Amygdala (tissue), 56 donors: ENCODE results near the gene RCL1.
"Not testable (repeated sequence)": the region's sequence is repeated elsewhere in the genome, so short reads cannot be mapped to it uniquely, and the experiment has no call there.

Experiments used
- DNase-seq, 56 donors: peaks; one replicate each; lab custom pipeline; 2025; lab: John Stamatoyannopoulos, UW

RCL1 gene, protein sequence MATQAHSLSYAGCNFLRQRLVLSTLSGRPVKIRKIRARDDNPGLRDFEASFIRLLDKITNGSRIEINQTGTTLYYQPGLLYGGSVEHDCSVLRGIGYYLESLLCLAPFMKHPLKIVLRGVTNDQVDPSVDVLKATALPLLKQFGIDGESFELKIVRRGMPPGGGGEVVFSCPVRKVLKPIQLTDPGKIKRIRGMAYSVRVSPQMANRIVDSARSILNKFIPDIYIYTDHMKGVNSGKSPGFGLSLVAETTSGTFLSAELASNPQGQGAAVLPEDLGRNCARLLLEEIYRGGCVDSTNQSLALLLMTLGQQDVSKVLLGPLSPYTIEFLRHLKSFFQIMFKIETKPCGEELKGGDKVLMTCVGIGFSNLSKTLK

DNA sequence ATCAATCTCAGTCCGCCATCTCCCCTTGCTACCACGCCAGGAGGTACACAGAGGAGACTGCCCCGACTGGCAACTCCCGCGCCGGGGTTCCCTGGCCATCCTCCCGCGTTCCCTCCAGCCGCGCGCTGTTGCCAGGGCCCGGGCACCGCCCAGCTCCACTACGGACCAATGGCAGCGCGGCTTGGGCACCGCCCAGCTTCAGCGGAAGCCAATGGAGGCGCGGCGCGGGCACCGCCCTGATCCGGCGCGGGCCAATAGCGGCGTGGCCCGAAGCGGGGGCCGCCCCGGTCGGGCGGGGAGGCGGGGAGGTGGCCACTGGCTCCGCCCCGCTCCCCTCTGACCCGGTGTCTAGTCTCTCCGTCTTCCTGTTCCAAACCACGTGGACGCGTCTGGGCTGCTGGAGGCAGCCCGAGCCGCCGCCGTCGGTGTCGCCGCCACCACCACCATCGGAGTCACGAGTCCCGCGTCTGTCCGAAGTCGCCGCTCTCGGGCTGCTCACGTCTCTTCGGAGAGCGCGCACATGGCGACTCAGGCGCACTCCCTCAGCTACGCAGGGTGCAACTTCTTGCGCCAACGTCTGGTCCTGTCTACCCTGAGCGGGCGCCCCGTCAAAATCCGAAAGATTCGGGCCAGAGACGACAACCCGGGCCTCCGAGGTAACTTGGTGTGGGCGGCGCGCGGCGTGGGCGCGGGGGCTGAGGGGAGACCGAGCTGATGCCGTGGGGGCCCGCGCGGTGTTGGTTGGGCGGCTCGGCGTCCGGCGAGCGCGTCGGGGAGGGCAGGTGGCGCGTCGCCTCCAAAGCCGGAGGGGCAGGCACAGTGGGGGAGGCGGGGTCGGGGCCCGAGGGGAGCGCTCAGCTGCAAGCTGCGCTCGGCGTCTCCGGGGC is at the start of gene RCL1:
TSS of gene RCL1 (plus strand) at position 373 of the 887 bp plus-strand sequence. CDS start at position 521, 148 bp downstream.
- peak; percentile 76 to 99 (median 96) for DNase-seq

- peak in 1 of 56 donors; percentile 6 for DNase-seq
These were observed 49.4 kb upstream of the RCL1 start for GRCh38 chr9:4743131-4743875.

GRCh38 chr9:4746278-4747030 is 46.3 kb upstream of the RCL1 start:
- DNase-seq, result no peak

DNA sequence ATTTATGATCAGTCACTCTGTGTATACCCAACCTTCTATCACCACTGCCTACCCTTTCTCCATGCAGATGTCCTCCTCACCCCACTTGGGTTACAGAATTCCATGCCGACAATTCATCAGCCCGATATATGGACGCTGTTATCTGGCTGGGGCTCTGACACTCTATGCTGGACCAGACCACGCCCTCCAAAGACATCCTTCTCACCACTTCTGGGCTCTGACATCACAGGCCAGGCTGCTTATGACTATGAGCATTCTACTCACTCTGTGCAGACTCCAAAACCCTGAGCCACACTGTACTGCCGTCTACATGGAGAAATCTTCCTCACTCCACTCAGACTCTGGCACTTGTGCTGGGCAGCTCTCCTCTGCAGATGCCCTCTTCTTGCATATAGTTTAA is 44.1 kb upstream of the RCL1 start:
- DNase-seq, result no peak

DNA sequence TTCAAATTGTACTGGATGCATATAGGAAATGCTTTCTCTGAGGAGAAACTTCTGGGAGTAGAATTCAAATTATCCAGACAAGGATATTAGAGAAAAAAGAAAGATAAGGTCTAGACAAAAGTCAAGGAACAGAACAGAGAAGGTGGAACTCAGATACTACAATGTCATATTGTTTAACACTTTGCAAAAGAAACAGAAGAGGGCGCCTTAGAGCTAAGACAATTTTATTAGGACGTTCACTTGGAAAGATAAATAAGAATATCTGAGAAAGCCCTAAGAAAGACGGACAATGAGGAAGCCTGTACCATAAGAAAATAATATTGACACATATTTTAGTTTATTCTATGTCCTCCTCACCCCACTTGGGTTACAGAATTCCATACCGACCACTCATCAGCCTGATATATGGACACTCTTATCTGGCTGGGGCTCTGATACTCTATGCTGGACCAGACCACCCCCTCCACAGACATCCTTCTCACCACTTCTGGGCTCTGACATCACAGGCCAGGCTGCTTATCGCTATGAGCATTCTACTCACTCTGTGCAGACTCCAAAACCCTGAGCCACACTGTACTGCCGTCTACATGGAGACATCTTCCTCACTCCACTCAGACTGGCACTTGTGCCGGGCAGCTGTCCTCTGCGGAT is 42.6 kb upstream of the RCL1 start:
- no peak for DNase-seq

- not testable (repeated sequence) for DNase-seq
These were observed 38.2 kb upstream of the RCL1 start for GRCh38 chr9:4754530-4754929.

DNA sequence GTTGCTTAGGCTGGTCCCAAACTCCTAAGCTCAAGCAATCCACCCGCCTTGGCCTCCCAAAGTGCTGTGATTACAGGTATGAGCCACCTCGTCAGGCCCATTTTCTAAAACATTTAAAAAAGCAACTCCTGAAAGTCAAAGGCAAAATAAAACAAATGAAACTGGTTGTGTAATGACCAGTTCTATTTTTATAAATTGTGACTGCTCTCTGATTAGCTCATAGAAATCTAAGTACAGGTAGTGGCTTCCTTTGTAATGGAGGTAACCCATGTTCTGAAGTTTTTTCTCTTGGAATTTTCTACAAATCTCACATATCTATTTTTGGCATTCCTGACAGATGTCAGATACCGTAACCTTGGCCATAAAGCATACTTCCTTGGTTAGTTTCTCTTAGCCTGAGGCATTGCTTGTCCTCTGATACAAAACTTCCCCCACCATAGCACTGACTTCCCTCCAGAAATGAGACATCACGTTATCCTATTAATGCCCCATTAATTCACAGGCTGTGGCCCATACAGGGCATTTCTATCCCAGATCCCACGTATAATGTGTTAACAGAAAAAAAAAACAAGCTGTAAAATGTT is 37.6 kb upstream of the RCL1 start:
- DNase-seq, result no peak

GRCh38 chr9:4756420-4756819 is 36.3 kb upstream of the RCL1 start:
- DNase-seq, result no peak

DNA sequence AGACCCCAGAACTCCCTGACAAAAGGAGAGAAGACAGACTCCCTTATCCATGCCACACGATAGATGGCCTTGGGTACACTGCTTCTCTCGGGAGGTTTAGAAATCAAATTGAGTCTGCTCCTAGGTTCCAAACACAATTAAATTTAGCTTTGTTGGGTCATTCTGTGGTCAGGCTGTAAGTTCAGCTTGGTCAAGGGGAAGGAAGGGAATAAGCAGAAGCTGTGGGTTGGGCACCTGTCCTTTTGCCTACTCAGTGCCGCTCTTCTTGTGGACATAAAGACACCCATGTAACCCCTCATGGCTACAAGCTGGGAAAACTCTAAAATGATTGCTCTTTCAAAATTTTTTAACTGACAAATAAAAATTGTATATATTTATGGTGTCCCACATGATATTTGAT is 32.6 kb upstream of the RCL1 start:
- peak in 5 of 56 donors; percentile 1 to 28 (median 13) for DNase-seq

DNA sequence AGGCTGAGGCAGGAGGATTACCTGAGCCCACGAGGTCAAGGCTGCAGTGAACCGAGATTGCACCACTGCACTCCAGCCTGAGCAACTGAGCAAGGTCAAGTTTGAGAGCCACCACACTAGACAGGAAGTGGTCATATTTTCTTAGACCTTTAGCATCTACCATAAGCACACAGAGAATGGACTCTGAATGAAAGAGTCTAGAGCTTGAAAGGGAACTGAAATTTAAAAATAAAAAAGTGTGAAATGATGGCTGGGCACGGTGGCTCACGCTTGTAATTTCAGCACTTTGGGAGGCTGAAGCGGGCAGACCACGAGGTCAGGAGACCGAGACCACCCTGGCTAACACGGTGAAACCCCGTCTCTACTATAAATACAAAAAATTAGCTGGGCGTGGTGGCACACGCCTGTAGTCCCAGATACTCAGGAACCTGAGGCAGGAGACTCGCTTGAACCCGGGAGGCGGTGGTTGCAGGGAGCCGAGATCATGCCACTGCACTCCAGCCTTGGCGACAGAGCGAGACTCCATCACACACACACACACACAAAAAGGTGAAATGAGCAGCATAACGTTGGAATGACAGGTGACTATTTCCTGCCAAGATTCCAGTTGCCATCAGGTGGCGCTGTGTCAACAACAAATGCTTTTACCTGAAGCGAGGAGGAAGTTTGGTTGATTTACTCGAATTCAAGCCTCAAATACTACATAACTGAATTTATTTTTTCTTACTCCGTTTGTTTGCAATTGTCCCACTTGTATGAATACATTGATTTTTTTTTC is 30.4 kb upstream of the RCL1 start:
- peak in 40 of 56 donors; percentile 4 to 82 (median 34) for DNase-seq

- DNase-seq, result no peak
These were observed 29.7 kb upstream of the RCL1 start for GRCh38 chr9:4762886-4763541.

DNA sequence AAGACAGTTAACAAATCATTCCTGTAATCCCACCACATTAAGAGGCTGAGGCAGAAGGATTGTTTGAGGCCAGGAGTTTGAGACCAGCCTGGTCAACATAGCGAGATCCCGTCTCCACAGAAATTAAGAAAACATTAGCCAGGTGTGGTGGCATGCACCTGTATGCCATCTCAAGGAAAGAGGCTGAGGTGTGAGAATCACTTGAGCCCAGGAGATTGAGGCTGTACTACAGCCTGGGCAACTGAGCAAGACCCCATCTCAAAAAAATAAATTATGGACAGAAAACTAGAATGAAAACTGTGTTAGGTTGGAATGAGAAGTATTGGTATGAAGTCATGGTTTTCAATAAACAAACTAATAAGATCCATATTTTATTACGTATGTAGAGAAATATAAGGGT is 28.7 kb upstream of the RCL1 start:
- no peak for DNase-seq

DNA sequence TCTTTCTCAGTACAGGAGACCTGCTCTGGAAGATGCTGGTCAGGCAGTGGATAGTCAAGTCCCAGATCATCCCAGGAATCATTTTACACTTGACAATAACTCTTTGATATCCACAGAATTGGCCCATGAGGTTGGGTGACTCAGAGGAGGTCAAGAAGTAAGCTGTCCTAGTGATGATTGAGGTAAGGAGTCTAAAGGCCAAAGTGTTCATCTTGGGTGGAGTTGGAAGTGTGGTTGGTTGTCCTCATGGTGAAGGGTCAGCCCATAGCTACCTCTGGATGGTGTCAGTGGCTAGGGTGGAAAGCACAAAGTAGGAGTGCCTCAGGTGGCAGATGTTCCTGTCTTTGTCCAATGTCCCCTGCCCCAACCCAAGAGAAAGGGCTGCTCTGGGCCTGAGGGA is 24.1 kb upstream of the RCL1 start:
- no peak for DNase-seq

DNA sequence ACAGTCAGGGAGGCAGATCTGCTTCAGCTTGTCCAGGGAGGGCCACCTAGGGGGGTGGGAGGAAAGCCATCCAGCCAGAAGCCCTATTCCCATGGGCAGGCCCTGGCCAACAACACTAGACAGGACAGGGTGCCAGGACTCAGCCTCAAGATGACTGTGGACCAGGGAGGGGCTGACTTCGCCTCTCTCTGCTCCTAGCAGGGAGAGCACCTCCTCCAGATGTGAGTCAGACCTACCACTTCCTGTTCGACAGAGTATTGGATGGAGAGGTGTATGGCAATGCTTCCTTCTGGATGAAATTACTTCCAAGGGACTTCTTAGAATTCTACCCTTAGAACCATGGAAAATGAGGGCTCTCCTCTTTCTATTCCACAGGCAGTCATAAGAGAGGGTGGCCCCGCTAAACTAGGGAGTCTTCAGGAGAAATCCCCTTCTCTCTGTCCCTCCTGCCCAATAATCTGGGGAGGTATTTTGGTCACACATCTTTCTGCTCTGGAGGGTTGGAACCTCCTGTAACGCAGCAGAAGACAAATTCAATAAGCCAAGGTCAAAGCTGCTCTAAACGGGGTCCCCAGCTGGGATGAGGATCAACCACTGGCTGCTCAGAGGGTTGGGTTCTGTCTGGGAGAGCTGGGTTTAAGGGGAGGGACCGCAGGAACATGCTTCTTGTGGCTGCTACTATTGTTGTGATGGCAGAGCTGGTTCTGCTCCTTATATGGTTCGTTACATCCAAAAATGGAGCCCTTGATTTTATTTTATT is 23.2 kb upstream of the RCL1 start:
- DNase-seq, result no peak

DNA sequence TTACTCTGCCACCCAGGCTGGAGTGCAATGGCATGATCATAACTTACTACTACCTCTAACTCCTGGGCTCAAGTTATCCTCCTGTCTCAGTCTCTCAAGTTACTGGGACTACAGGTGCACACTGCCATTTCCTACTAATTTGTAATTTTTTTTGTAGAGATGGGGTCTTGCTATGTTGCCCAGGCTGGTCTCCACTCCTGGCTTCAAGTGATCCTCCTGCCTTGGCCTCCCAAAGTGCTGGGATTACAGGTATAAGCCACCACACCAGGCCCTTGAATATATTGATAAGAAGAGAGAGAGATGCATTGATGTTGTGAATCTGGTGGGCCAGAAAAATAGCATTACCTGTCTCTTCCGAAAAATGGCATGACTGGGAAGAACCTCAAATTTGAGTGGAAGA is 21.0 kb upstream of the RCL1 start:
- DNase-seq, result no peak

GRCh38 chr9:4774209-4774608 is 18.5 kb upstream of the RCL1 start:
- DNase-seq, result no peak

- DNase-seq, result not testable (repeated sequence)
These were observed 17.8 kb upstream of the RCL1 start for GRCh38 chr9:4774958-4775357.
